Gastroesophageal sphincter (tissue), 4 donors: ENCODE measurements around the gene VEPH1. TPM values are rescaled to one million over a fixed set of nuclear protein-coding genes. Genes with fewer than 3 reads are reported as not detected.
A peak's percentile ranks its signal among the peaks of the same experiment; 100 is the strongest.

Source experiments
- ATAC-seq: fragments of 150-250 bp; one replicate; pipeline ENCODE4 v1.9.1; 2016; ENCODE audit warnings: mild to moderate bottlenecking, moderate library complexity
- H3K27ac ChIP-seq, 4 donors: fragments of 200-600 bp; sonication (generic) in 3 of 4; 1 replicate in 3 of 4; 2 replicates in 1 of 4; pipeline ENCODE4 v1.5.1; 2016 to 2019
- H3K27me3 ChIP-seq: fragments of 200-600 bp; sonication (generic); one replicate; pipeline ENCODE4 v1.5.1; 2019
- H3K36me3 ChIP-seq, 2 donors: fragments of 200-600 bp; sonication (generic); one replicate each; pipeline ENCODE4 v1.5.1; 2019; ENCODE audit warnings: control low read depth in 1 of 2
- H3K4me1 ChIP-seq, 3 donors: fragments of 200-600 bp; sonication (generic); 1 replicate in 2 of 3; 2 replicates in 1 of 3; pipeline ENCODE4 v1.5.1; 2016 to 2019; ENCODE audit warnings: control low read depth in 2 of 3
- H3K4me3 ChIP-seq, 2 donors: fragments of 200-600 bp; sonication (generic); one replicate each; pipeline ENCODE4 v1.5.1; 2019; ENCODE audit warnings: mild to moderate bottlenecking in 1 of 2, moderate library complexity in 1 of 2
- H3K9me3 ChIP-seq, 3 donors: fragments of 200-600 bp; sonication (generic); one replicate each; pipeline ENCODE4 v1.5.1; 2017 to 2019; ENCODE audit warnings: control low read depth in 2 of 3
- EP300 ChIP-seq: sonication (generic); formaldehyde crosslinking; IDR thresholded peaks from one replicate; pipeline ENCODE4 v1.6.1; 2017; ENCODE audit warnings: antibody characterized with exemption, mild to moderate bottlenecking
- POLR2A ChIP-seq, 2 donors: fragments of 450-650 bp; IDR thresholded peaks; one replicate each; pipeline ENCODE4 v1.6.1; 2017; ENCODE audit warnings: antibody characterized with exemption in 2 of 2, mild to moderate bottlenecking in 2 of 2, moderate library complexity in 1 of 2
- POLR2AphosphoS5 ChIP-seq: sonication (generic); formaldehyde crosslinking; IDR thresholded peaks from one replicate; pipeline ENCODE4 v1.6.1; 2017; ENCODE audit warnings: antibody characterized with exemption
- WGBS, 2 donors: methylation state at CpG; one replicate each; pipeline ENCODE4 v1.1.5; 2018; ENCODE audit warnings: low coverage in 1 of 2; 5-methylcytosine and 5-hydroxymethylcytosine counted together
- total RNA-seq, 4 donors: library from RNA; depleted of rRNA; stranded (reverse); fragments of >200 nt; gene quantifications; one replicate each; pipeline ENCODE4 v1.1.0, GENCODE V29; 2016
- TF ChIP-seq, protein P1 (sequence below), 4 experiments: fragments of 200-600 bp in 2 of 4; fragments of 450-650 bp in 2 of 4; sonication (generic) in 1 of 4; IDR thresholded peaks; one replicate each; pipeline ENCODE4 v1.5.1; 2017 to 2019; ENCODE audit warnings: antibody characterized with exemption in 4 of 4, mild to moderate bottlenecking in 2 of 4, moderate library complexity in 2 of 4

Gene VEPH1
- total RNA-seq, 4 donors from 2014 or later, result 0.62 to 2.3 (median 1.7) TPM

DNA sequence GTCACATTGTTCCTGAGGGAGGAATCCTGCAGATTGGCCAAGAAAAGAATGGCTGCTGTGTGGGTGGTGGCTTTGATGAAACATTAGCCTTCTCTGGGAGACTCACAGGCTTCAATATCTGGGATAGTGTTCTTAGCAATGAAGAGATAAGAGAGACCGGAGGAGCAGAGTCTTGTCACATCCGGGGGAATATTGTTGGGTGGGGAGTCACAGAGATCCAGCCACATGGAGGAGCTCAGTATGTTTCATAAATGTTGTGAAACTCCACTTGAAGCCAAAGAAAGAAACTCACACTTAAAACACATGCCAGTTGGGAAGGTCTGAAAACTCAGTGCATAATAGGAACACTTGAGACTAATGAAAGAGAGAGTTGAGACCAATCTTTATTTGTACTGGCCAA lies 60.5 kb downstream of the VEPH1 start:
- TF ChIP-seq POLR2A (IDR thresholded peaks at IDR 0.05), result no peak
- 54 to 83% methylated on average over 1 to 2 of the region's 2 CpGs for WGBS, 2 donors
- Histone ChIP-seq H3K9me3 (no peaks in the 10 kb centered on the region), H3K27ac (no peak overlapping the region), H3K4me3 (no peak overlapping the region), H3K27me3 (no peaks in the 10 kb centered on the region), H3K4me1 (peaks cover 0 to 16% (median 5%) of the 10 kb centered on the region in 3 donors), H3K36me3 (no peaks in the 10 kb centered on the region)
- peak; percentile 84 for ATAC-seq

DNA sequence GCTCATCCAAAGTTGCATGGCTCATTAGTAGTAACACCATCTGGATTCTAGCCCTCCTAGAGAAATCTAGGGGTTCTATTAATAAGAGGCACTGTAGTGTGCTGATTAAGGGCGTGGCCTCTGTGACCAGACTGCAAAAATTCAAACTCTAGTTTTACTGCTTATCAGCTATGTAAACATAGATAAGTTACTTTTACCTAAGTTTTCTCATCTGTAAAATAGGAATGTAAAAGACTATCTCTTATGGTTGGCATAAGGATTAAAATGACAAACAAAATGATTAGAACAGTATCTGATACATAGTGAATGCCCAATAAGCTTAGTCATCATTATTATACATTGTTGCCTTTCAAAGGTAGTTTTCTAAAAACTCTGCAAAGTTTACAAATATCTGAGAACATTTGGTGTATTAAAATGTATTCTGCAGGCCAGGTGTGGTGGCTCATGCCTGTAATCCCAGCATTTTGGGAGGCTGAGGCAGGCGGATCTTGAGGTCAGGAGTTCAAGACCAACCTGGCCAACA lies 62.1 kb downstream of the VEPH1 start:
- TF ChIP-seq, protein P1, sequence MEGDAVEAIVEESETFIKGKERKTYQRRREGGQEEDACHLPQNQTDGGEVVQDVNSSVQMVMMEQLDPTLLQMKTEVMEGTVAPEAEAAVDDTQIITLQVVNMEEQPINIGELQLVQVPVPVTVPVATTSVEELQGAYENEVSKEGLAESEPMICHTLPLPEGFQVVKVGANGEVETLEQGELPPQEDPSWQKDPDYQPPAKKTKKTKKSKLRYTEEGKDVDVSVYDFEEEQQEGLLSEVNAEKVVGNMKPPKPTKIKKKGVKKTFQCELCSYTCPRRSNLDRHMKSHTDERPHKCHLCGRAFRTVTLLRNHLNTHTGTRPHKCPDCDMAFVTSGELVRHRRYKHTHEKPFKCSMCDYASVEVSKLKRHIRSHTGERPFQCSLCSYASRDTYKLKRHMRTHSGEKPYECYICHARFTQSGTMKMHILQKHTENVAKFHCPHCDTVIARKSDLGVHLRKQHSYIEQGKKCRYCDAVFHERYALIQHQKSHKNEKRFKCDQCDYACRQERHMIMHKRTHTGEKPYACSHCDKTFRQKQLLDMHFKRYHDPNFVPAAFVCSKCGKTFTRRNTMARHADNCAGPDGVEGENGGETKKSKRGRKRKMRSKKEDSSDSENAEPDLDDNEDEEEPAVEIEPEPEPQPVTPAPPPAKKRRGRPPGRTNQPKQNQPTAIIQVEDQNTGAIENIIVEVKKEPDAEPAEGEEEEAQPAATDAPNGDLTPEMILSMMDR (IDR thresholded peaks at IDR 0.05), result no peak
- TF ChIP-seq EP300 (no peak), POLR2AphosphoS5 (no peak), POLR2A (IDR thresholded peaks at IDR 0.05) (no peak)
- WGBS, 2 donors, result 80 to 100% methylated on average over 1 to 2 of the region's 2 CpGs
- H3K27ac ChIP-seq, result no peak overlapping the region
- ATAC-seq, result no peak
- H3K4me1 ChIP-seq, result peaks cover 0 to 30% (median 5%) of the 10 kb centered on the region in 3 donors
- H3K9me3 ChIP-seq, result no peaks in the 10 kb centered on the region
- H3K36me3 ChIP-seq, result no peaks in the 10 kb centered on the region
- no peaks in the 10 kb centered on the region for H3K27me3 ChIP-seq
- H3K4me3 ChIP-seq, result no peak overlapping the region

DNA sequence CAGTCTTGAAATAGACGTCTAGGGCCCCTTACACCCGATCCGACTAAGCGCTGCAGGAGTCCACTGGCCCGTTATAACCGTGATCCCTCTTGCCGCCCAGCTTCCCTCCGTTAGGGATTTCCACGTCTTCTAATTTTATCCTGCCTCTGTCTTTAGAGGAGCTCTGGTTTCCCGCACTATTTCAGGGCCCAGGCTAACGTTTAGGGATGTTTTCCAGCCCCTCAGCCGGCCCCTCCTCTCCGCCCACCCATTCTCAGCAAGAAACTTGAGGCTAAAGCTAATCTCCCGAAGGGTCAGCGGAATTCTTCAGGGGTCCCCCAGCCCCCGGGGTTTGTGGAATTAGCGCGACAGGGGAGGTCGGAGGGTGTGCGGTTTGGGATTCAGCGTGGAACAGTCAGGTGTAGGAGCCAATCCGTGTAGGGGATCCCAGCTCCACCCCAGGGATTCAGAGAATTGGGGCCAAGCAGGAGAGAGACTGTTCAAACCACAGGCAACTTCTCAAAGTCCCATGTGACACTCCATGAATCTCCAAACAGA lies 65.0 kb downstream of the VEPH1 start:
- no peak for ATAC-seq
- H3K9me3 ChIP-seq, result no peaks in the 10 kb centered on the region
- WGBS, 2 donors, result 1 to 2% methylated on average over 11 to 16 of the region's 22 CpGs
- H3K27ac ChIP-seq, result peak overlapping the region in 3 of 4 donors; percentile 70 to 73 (median 72)
- H3K27me3 ChIP-seq, result no peaks in the 10 kb centered on the region
- H3K4me3 ChIP-seq, result peak overlapping the region; percentile 17 to 62
- no peaks in the 10 kb centered on the region for H3K36me3 ChIP-seq
- peaks cover 0 to 30% (median 5%) of the 10 kb centered on the region in 3 donors for H3K4me1 ChIP-seq
- no peak for TF ChIP-seq EP300
- TF ChIP-seq POLR2AphosphoS5, result no peak
- TF ChIP-seq, protein P1 (IDR thresholded peaks at IDR 0.05), result no peak
- no peak for TF ChIP-seq POLR2A (IDR thresholded peaks at IDR 0.05)

DNA sequence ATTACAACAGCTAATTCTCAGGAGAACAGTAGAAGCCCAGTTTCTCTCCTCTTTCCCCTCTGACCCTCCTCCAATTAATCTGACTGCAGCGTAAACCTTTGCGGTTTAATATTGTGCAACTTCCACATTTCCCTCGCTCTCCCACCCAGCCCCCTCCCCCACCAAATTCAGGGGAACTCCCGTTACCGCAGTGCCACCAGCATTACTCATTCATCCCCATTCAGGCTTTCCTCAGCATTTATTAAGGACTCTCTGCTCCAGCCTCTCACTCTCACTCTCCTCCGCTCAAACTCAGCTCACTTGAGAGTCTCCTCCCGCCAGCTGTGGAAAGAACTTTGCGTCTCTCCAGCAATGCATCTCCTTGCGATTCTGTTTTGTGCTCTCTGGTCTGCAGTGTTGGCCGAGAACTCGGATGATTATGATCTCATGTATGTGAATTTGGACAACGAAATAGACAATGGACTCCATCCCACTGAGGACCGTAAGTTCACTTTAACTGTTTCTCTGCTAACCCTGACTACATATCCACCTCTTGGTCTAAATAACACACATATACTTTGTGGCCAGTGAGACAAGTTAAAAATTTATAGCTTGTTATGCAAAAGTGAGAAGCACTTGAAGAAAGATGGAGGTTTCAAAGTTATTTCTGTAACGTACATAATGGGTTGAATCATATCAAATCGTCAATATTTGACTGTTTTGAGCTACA lies 66.5 kb downstream of the VEPH1 start, which contains the start of gene PTX3:
TSS of gene PTX3 (plus strand) at position 268 of the 709 bp plus-strand sequence. CDS start at position 352, 84 bp downstream.
- H3K36me3 ChIP-seq, result no peaks in the 10 kb centered on the region
- H3K27me3 ChIP-seq, result no peaks in the 10 kb centered on the region
- TF ChIP-seq POLR2AphosphoS5 (peak; percentile 70), POLR2A (IDR thresholded peaks at IDR 0.05) (no peak)
- TF ChIP-seq, protein P1 (IDR thresholded peaks at IDR 0.05), result no peak
- H3K27ac ChIP-seq, result peak within 1 kb of the TSS in 3 of 4 donors; percentile 70 to 73 (median 72)
- WGBS, 2 donors, result 1 to 3% methylated on average over 12 to 15 of the region's 15 CpGs
- H3K4me3 ChIP-seq, result peak within 1 kb of the TSS; percentile 17 to 62
- peak; percentile 67 for ATAC-seq
- H3K9me3 ChIP-seq, result no peaks in the 10 kb centered on the region
- H3K4me1 ChIP-seq, result peaks cover 0 to 30% (median 5%) of the 10 kb centered on the region in 3 donors

DNA sequence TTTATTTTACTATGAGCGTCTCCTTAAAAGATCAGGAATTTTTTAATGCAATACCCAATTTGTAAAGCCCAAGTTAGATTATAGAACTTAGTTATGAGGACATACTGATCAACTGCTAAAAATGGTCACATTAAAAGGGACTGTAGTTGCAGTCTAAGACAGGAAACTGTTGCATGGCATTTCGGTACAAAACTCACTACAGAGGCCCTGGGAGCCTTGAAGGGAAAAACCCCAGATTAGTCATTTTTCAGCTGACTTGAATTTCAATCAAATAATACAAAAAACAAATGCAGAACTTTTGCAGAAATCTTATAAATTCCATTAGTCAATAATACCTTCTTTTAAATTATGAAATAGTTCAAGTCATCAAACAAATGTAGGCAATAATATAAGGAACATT lies 73.5 kb downstream of the VEPH1 start:
- Histone ChIP-seq H3K27me3 (no peaks in the 10 kb centered on the region), H3K4me1 (no peaks in the 10 kb centered on the region), H3K9me3 (no peaks in the 10 kb centered on the region), H3K36me3 (no peaks in the 10 kb centered on the region), H3K27ac (no peak overlapping the region), H3K4me3 (no peak overlapping the region)
- TF ChIP-seq POLR2A (IDR thresholded peaks at IDR 0.05) (no peak), POLR2AphosphoS5 (no peak), EP300 (no peak)
- TF ChIP-seq, protein P1 (IDR thresholded peaks at IDR 0.05), result no peak
- WGBS, 2 donors, result 64 to 65% methylated on average over 2 of the region's 2 CpGs
- no peak for ATAC-seq
